Measurements from ENCODE around the gene FAM167B. TPM values are rescaled to one million over a fixed set of nuclear protein-coding genes. Genes with fewer than 3 reads are reported as not detected.
A peak's percentile ranks its signal among the peaks of the same experiment; 100 is the strongest.

FAM167B gene
- 0.06 to 0.07 TPM in 2 of 3 replicates, not detected in the other for polyA plus RNA-seq
- not detected for polyA plus RNA-seq (2011; ENCODE audit: low read depth)
- polyA plus RNA-seq (2011; cell fraction: cytosol; rRNA removed): not detected in 2 replicates
- polyA plus RNA-seq (2011; cell fraction: nucleus; rRNA removed): not detected in 2 replicates
- not detected in 2 replicates for polyA plus RNA-seq (2012; ENCODE audit: low replicate concordance)
- not detected in 3 replicates for polyA minus RNA-seq
- not detected for polyA minus RNA-seq (2011; cell fraction: cytosol; rRNA and poly(A)+ RNA removed)
- not detected in 2 replicates for polyA minus RNA-seq (2011; cell fraction: nucleus; rRNA and poly(A)+ RNA removed)

- Histone ChIP-seq H3K4me2 (ENCODE audit: control insufficient read depth, extremely low read depth, insufficient read depth, low read depth, low read length) (peak within 1 kb of the TSS; percentile 60), H3K27ac (ENCODE audit: control insufficient read depth, insufficient read depth, low read length) (no peak within 1 kb of the TSS), H2AFZ (ENCODE audit: control insufficient read depth, low read length) (peak within 1 kb of the TSS; percentile 47), H3K9me1 (ENCODE audit: control insufficient read depth, extremely low read depth, insufficient read depth, low read length) (no peaks in the 10 kb centered on the region), H4K20me1 (ENCODE audit: control insufficient read depth, extremely low read depth, insufficient read depth, low read length) (no peaks in the 10 kb centered on the region), H3K27me3 (ENCODE audit: control insufficient read depth, extremely low read depth, insufficient read depth, low read length) (no peaks in the 10 kb centered on the region), H3K9me3 (ENCODE audit: control insufficient read depth, low read depth, low read length) (no peaks in the 10 kb centered on the region), H3K36me3 (ENCODE audit: control insufficient read depth in 2 of 2, extremely low read depth in 1 of 2, insufficient read depth in 2 of 2, low read length in 2 of 2) (no peaks in the 10 kb centered on the region), H3K4me1 (ENCODE audit: control insufficient read depth, extremely low read depth, insufficient read depth, low read length) (peaks cover 17% of the 10 kb centered on the region), H3K4me3 (ENCODE audit: control insufficient read depth in 2 of 3, extremely low read depth in 1 of 3, insufficient read depth in 2 of 3, low read depth in 1 of 3, low read length in 3 of 3) (no peak within 1 kb of the TSS), H3K79me2 (ENCODE audit: control insufficient read depth, insufficient read depth, low read length) (no peaks in the 10 kb centered on the region), H3K9ac (ENCODE audit: control insufficient read depth, extremely low read depth, insufficient read depth, low read length) (no peak within 1 kb of the TSS)
- no peak for TF ChIP-seq EZH2 (IDR thresholded peaks at IDR 0.05; ENCODE audit: low read length)
- TF ChIP-seq CTCF (optimal IDR thresholded peaks at IDR 0.05 in 1 of 3, IDR thresholded peaks at IDR 0.05 in 1 of 3, conservative IDR thresholded peaks at IDR 0.05 in 1 of 3; ENCODE audit: extremely low read depth in 1 of 3, insufficient read depth in 2 of 3, low read length in 3 of 3): no peak
- no peak for FAIRE-seq
- DNase-seq (ENCODE audit: low read depth, low spot score): no peak
- dilution Hi-C loops (cut with MboI; ENCODE audit: extremely low pct_ligation_motif_present, low sequenced_read_pairs): no loop called here
These were observed at the start of gene FAM167B for GRCh38 chr1:32246888-32247273. Gene FAM167B, plus strand, starts transcription at chr1:32247222. Its CDS starts 200 bp downstream, at chr1:32247422.

GRCh38 chr1:32197837-32198236 is 49.2 kb upstream of the FAM167B start:
- Histone ChIP-seq H4K20me1 (ENCODE audit: control insufficient read depth, extremely low read depth, insufficient read depth, low read length) (no peaks in the 10 kb centered on the region), H3K36me3 (ENCODE audit: control insufficient read depth in 2 of 2, extremely low read depth in 1 of 2, insufficient read depth in 2 of 2, low read length in 2 of 2) (peaks cover 26 to 39% of the 10 kb centered on the region in 2 experiments), H3K79me2 (ENCODE audit: control insufficient read depth, insufficient read depth, low read length) (no peaks in the 10 kb centered on the region), H3K4me3 (ENCODE audit: control insufficient read depth in 2 of 3, extremely low read depth in 1 of 3, insufficient read depth in 2 of 3, low read depth in 1 of 3, low read length in 3 of 3) (no peak overlapping the region), H3K9me1 (ENCODE audit: control insufficient read depth, extremely low read depth, insufficient read depth, low read length) (no peaks in the 10 kb centered on the region), H3K4me2 (ENCODE audit: control insufficient read depth, extremely low read depth, insufficient read depth, low read depth, low read length) (no peak overlapping the region), H3K9me3 (ENCODE audit: control insufficient read depth, low read depth, low read length) (no peaks in the 10 kb centered on the region), H2AFZ (ENCODE audit: control insufficient read depth, low read length) (no peak overlapping the region), H3K27me3 (ENCODE audit: control insufficient read depth, extremely low read depth, insufficient read depth, low read length) (no peaks in the 10 kb centered on the region), H3K4me1 (ENCODE audit: control insufficient read depth, extremely low read depth, insufficient read depth, low read length) (peaks cover 14% of the 10 kb centered on the region), H3K27ac (ENCODE audit: control insufficient read depth, insufficient read depth, low read length) (no peak overlapping the region), H3K9ac (ENCODE audit: control insufficient read depth, extremely low read depth, insufficient read depth, low read length) (no peak overlapping the region)
- dilution Hi-C loops (cut with MboI; ENCODE audit: extremely low pct_ligation_motif_present, low sequenced_read_pairs): no loop called here
- no peak for TF ChIP-seq CTCF (optimal IDR thresholded peaks at IDR 0.05 in 1 of 3, IDR thresholded peaks at IDR 0.05 in 1 of 3, conservative IDR thresholded peaks at IDR 0.05 in 1 of 3; ENCODE audit: extremely low read depth in 1 of 3, insufficient read depth in 2 of 3, low read length in 3 of 3)
- TF ChIP-seq EZH2 (IDR thresholded peaks at IDR 0.05; ENCODE audit: low read length): no peak
- FAIRE-seq (no peak), DNase-seq (ENCODE audit: low read depth, low spot score) (no peak)
